ENCODE measurements around the gene KRTAP19-4. TPM values are rescaled to one million over a fixed set of nuclear protein-coding genes. Genes with fewer than 3 reads are reported as not detected.
"Not testable (repeated sequence)": the region's sequence is repeated elsewhere in the genome, so short reads cannot be mapped to it uniquely, and the experiment has no call there.

KRTAP19-4 gene, protein sequence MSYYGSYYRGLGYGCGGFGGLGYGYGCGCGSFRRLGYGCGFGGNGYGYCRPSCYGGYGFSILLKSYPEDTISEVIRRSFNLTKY
- total RNA-seq (ENCODE audit: low replicate concordance) = not detected in 2 replicates
- long read RNA-seq = 0 reads

DNA sequence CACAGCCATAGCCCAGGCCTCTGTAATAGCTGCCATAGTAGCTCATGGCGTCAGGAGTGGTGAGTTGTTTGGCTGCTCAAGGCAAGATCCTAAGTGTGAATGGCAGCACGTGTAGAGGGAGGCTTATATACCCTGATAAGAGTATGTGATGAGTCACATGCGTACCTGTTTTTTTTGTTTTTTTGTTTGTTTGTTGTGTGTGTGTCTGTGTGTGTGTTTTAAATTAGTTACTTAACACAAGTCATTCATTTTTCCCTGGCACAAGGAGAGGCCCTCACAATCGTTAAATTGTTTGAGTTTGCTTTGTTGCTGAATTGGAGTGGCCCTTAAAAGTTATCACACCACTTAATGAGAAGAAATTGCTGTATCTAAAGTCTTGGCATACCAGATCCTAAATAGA is at the start of gene KRTAP19-4:
KRTAP19-4 (minus strand) TSS at position 101 of the 400 bp plus-strand sequence; CDS start at position 46, 55 bp downstream.
- Mint-ChIP-seq H3K36me3 (no peaks in the 10 kb centered on the region), H3K4me3 (no peak within 1 kb of the TSS), H3K9me3 (no peaks in the 10 kb centered on the region), H3K27ac (no peak within 1 kb of the TSS), H3K4me1 (ENCODE audit: unreplicated experiment) (no peaks in the 10 kb centered on the region), H3K27me3 (no peaks in the 10 kb centered on the region)
- no peak for DNase-seq (ENCODE audit: extremely low spot score, unreplicated experiment)
- TF ChIP-seq, protein P1, sequence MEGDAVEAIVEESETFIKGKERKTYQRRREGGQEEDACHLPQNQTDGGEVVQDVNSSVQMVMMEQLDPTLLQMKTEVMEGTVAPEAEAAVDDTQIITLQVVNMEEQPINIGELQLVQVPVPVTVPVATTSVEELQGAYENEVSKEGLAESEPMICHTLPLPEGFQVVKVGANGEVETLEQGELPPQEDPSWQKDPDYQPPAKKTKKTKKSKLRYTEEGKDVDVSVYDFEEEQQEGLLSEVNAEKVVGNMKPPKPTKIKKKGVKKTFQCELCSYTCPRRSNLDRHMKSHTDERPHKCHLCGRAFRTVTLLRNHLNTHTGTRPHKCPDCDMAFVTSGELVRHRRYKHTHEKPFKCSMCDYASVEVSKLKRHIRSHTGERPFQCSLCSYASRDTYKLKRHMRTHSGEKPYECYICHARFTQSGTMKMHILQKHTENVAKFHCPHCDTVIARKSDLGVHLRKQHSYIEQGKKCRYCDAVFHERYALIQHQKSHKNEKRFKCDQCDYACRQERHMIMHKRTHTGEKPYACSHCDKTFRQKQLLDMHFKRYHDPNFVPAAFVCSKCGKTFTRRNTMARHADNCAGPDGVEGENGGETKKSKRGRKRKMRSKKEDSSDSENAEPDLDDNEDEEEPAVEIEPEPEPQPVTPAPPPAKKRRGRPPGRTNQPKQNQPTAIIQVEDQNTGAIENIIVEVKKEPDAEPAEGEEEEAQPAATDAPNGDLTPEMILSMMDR (conservative IDR thresholded peaks at IDR 0.05) = no peak

DNA sequence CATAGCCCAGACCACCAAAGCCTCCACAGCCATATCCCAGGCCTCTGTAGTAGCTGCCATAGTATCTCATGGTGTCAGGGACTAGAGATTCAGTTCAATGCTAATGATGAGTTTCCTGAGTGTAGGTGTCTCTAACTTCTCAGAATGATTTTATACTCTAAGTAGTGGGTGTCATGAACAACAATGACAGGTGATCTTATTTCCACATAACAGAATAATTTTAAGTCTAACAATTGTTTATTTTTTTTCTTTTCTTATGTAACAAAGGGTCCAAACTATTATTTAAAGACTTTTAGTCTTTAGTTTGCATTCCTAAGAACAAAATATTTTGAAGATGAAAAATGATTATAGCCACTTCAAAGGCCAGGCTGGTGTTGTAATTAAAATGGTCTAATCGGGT is 44.8 kb upstream of the KRTAP19-4 start, which contains the start of gene KRTAP19-6:
KRTAP19-6 (minus strand) TSS at position 101 of the 400 bp plus-strand sequence; CDS start at position 70, 31 bp downstream.
- Mint-ChIP-seq H3K27me3 (no peaks in the 10 kb centered on the region), H3K9me3 (no peaks in the 10 kb centered on the region), H3K27ac (no peak within 1 kb of the TSS), H3K4me1 (ENCODE audit: unreplicated experiment) (no peaks in the 10 kb centered on the region), H3K36me3 (no peaks in the 10 kb centered on the region), H3K4me3 (no peak within 1 kb of the TSS)
- TF ChIP-seq, protein P1 (conservative IDR thresholded peaks at IDR 0.05) = no peak
- DNase-seq (ENCODE audit: extremely low spot score, unreplicated experiment) = no peak

DNA sequence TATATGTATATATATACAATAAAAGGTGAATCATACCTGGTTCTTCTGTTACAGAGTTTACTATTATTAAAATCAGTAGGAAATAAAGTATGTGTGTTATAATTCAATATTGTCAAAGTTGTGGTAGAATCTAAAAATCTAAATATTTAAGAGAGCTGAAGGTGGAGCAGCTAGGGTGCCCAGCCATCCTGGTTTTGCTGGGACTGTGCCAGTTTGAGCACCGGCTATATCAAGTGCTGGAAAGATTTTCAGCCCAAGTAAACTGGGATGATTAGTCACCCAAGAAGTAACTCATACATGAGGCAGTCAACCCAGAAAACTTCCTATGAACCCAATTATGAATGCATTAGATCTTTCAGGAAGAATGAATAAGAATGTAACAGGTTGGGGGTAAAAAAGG is 21.9 kb upstream of the KRTAP19-4 start:
- Mint-ChIP-seq H3K27me3 (no peaks in the 10 kb centered on the region), H3K4me3 (no peak overlapping the region), H3K27ac (no peak overlapping the region), H3K9me3 (no peaks in the 10 kb centered on the region), H3K4me1 (ENCODE audit: unreplicated experiment) (no peaks in the 10 kb centered on the region), H3K36me3 (no peaks in the 10 kb centered on the region)
- no peak for DNase-seq (ENCODE audit: extremely low spot score, unreplicated experiment)
- TF ChIP-seq, protein P1 (conservative IDR thresholded peaks at IDR 0.05) = no peak

DNA sequence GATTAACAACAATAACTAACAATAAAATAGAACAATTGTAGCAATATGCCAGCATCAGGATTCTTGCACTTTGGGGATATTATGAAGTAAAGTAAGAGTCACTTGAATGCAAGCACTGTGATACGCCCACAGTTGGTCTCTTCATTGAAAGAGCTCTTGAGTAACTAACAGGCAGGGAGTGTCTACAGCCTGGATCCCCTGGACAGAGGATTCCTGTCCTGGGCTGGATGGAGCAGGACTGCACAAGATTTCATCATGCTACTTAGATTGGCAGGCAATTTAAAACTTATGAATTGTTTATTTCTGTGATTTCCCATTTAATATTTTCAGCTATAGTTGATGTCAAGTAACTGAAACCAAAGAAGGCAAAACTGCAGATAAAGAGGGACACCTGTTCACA is 18.7 kb upstream of the KRTAP19-4 start:
- Mint-ChIP-seq H3K27ac (no peak overlapping the region), H3K36me3 (no peaks in the 10 kb centered on the region), H3K4me3 (no peak overlapping the region), H3K9me3 (no peaks in the 10 kb centered on the region), H3K4me1 (ENCODE audit: unreplicated experiment) (no peaks in the 10 kb centered on the region), H3K27me3 (no peaks in the 10 kb centered on the region)
- TF ChIP-seq, protein P1 (conservative IDR thresholded peaks at IDR 0.05) = no peak
- DNase-seq (ENCODE audit: extremely low spot score, unreplicated experiment) = no peak

DNA sequence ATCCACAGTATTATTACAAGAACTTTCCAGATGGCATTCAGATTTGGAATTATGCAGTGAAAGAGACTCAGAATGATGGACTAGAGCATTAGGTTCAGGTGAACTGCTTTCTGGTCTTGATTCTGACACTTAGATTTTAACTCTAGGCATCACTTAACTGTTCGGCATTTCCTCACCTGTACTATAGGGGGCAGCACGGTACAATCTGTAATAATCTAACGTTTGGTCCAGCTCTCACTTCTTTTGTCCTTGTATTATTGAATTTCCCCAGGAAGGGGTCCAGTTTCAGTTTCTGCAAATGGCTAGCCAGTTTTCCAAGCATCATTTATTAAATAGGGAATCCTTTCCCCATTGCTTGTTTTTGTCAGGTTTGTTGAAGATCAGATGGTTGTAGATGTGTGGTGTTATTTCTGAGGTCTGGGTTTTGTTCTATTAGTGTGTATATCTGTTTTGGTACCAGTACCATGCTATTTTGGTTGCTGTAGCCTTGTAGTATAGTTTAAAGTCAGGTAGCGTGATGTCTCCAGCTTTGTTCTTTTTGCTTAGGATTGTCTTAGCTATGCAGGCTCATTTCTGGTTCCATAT is 8.7 kb upstream of the KRTAP19-4 start:
- H3K27me3 Mint-ChIP-seq; H3K36me3 Mint-ChIP-seq; DNase-seq (ENCODE audit: extremely low spot score, unreplicated experiment); H3K4me1 Mint-ChIP-seq (ENCODE audit: unreplicated experiment); H3K4me3 Mint-ChIP-seq; H3K9me3 Mint-ChIP-seq; H3K27ac Mint-ChIP-seq: not testable (repeated sequence)
- TF ChIP-seq, protein P1 (conservative IDR thresholded peaks at IDR 0.05) = peak; percentile 53

Measured in type B pancreatic cell (in vitro differentiated cells).